Effector memory CD4-positive, alpha-beta T cell (primary cell): ENCODE measurements around the gene TBC1D3B.
"Not testable (repeated sequence)": the region's sequence is repeated elsewhere in the genome, so short reads cannot be mapped to it uniquely, and the experiment has no call there.

Source experiments
- DNase-seq, 3 donors: peaks; one replicate each; pipeline ENCODE4 v3.0.0-alpha.2; 2020
- H3K27ac ChIP-seq: 2 replicates; pipeline ENCODE4 v1.7.0; 2013; ENCODE audit warnings: mild to moderate bottlenecking, low read length, moderate library complexity; ENCODE audit not compliant: insufficient read depth, poor library complexity, severe bottlenecking
- H3K27me3 ChIP-seq: replicated peaks from 2 replicates; pipeline ENCODE4 v1.7.0; 2013; ENCODE audit warnings: mild to moderate bottlenecking, low read length; ENCODE audit not compliant: insufficient read depth, control insufficient read depth, poor library complexity, severe bottlenecking
- H3K36me3 ChIP-seq: 2 replicates; pipeline ENCODE4 v1.7.0; 2013; ENCODE audit warnings: mild to moderate bottlenecking, low read length, moderate library complexity; ENCODE audit not compliant: control insufficient read depth, insufficient read depth
- H3K4me1 ChIP-seq: 2 replicates; pipeline ENCODE4 v1.7.0; 2013; ENCODE audit warnings: low read length, mild to moderate bottlenecking; ENCODE audit not compliant: control insufficient read depth, insufficient read depth, poor library complexity, severe bottlenecking
- H3K4me3 ChIP-seq: 2 replicates; pipeline ENCODE4 v1.7.0; 2013; ENCODE audit warnings: low read length, low read depth, mild to moderate bottlenecking; ENCODE audit not compliant: insufficient read depth, poor library complexity, severe bottlenecking
- H3K9me3 ChIP-seq: 2 replicates; pipeline ENCODE4 v1.7.0; 2013; ENCODE audit warnings: mild to moderate bottlenecking, low read length, moderate library complexity; ENCODE audit not compliant: control insufficient read depth

TBC1D3B gene

GRCh38 chr17:36189993-36190392 lies 13.6 kb upstream of the TBC1D3B start:
- H3K9me3 ChIP-seq, H3K4me1 ChIP-seq, H3K27ac ChIP-seq, H3K4me3 ChIP-seq, H3K27me3 ChIP-seq, H3K36me3 ChIP-seq, DNase-seq: not testable (repeated sequence)

- H3K27me3 ChIP-seq: peaks cover 9% of the 10 kb centered on the region
- no peak overlapping the region for H3K27ac ChIP-seq
- H3K4me3 ChIP-seq: no peak overlapping the region
- DNase-seq: no peak
- H3K36me3 ChIP-seq: no peaks in the 10 kb centered on the region
- no peaks in the 10 kb centered on the region for H3K4me1 ChIP-seq
- H3K9me3 ChIP-seq: no peaks in the 10 kb centered on the region
Measured at GRCh38 chr17:36188891-36189306, 12.5 kb upstream of the TBC1D3B start.

- not testable (repeated sequence) for H3K9me3 ChIP-seq, H3K36me3 ChIP-seq, DNase-seq, H3K4me3 ChIP-seq, H3K27ac ChIP-seq, H3K4me1 ChIP-seq
- H3K27me3 ChIP-seq: peaks cover 16% of the 10 kb centered on the region
Measured at GRCh38 chr17:36187943-36188665, 11.7 kb upstream of the TBC1D3B start.

DNA sequence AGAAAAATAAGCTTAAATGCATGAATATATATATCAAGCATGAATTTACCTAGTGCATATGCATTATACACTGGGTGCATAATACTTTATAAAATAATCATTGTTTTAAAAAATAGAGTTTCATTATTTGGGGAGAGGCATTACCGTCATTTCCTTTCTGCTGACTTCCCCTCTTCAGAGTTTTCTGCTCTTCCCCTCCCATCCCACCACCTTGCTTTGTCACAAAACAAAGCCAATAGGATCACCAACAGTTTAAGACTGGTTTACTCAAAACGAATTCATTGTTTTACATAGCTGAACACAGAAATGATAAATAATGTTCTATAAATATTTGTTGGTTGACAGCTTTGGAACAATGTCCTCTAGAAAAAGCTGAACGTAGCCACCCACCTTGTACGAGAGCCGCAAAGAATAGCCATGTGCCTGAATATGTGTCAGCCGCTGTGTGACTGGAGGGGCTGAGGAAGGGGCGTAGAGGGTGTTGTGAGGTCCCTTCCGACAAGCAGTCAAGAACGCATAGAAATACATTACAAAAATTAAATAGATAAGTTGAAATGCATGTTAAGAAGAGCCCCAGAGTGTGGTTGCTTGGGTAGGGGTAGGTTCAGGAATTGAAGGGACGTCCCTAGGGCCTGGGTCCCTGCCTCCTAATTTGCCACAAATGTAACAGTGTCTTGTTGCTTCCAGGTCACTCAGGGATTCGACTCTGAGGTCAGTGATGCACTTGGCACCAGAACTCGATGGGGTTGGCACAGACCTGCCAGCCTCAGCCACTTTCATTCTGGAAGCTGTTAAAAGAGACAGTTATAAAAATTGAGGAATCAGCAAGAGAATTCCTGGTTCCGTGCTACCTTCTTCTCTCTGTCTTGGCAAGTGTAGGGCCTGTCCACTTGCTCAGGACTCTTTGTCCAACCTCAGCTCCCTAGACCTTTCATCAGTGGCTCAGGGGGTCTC lies 10.7 kb upstream of the TBC1D3B start:
- not testable (repeated sequence) for H3K27ac ChIP-seq, H3K4me3 ChIP-seq, H3K36me3 ChIP-seq, H3K9me3 ChIP-seq, H3K4me1 ChIP-seq, DNase-seq
- peaks cover 16% of the 10 kb centered on the region for H3K27me3 ChIP-seq

GRCh38 chr17:36185416-36185815 lies 9.0 kb upstream of the TBC1D3B start:
- no peaks in the 10 kb centered on the region for H3K36me3 ChIP-seq
- no peak overlapping the region for H3K4me3 ChIP-seq

GRCh38 chr17:36184023-36184765 lies 7.8 kb upstream of the TBC1D3B start:
- no peak overlapping the region for H3K4me3 ChIP-seq
- H3K4me1 ChIP-seq: no peaks in the 10 kb centered on the region
- H3K27ac ChIP-seq: no peak overlapping the region

More at GRCh38 chr17:36185416-36185815, 9.0 kb upstream of the TBC1D3B start:
- Histone ChIP-seq H3K9me3 (no peaks in the 10 kb centered on the region), H3K4me1 (no peaks in the 10 kb centered on the region), H3K27me3 (peaks cover 16% of the 10 kb centered on the region), H3K27ac (no peak overlapping the region)
- DNase-seq: no peak

DNA sequence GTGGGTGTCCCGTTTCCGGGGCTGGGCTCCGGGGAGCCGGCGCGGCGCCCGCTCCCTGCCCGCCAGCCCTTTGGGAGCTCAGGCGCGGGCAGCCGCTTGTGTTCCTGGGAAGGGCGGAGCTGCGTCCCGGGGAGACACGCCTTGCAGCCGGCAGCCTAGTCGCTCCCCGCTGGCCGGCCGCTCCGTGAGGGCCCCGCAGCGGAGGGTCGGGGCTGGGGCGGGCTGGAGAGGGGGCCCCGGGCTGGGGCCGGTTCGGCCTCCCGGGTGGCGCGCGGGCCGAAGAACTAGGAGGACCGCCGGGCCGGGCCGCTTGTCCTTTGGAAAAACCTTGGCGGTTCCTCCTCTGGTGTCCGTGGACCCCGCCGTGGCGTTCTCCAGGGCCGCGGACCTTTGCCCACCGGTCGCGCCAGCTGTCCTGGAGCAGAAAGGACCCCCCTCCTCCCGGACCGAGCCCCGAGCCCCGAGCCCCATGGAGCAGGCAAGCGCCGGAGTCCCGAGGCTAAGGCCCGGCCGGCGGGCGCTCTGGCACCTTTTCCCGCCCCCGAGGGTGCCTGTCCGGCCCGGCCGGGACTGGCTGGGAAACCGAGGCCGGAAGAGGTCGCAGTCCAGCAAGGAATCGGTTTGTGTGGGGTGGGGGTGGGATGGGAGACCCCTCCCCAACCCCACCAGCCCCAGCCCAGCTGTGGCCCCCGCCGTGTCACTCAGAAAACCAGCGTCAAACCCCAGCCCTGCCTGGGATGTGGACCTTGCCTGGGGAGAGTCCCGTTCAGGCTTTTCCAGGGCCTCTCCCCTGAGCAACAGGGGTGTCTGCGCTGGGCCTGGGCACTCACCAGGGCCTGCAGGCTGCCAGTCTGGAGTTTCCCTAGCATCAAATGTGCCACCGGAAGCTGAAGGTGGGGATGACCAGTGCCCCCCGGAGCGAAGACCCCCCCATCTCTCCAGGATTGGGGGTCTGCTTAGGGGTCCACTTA lies 6.8 kb upstream of the TBC1D3B start:
- H3K27me3 ChIP-seq: peaks cover 16% of the 10 kb centered on the region
- DNase-seq: no peak
- no peaks in the 10 kb centered on the region for H3K36me3 ChIP-seq
- H3K4me3 ChIP-seq: no peak overlapping the region
- no peak overlapping the region for H3K27ac ChIP-seq
- H3K4me1 ChIP-seq: no peaks in the 10 kb centered on the region
- no peaks in the 10 kb centered on the region for H3K9me3 ChIP-seq

More at GRCh38 chr17:36184023-36184765, 7.8 kb upstream of the TBC1D3B start:
- no peaks in the 10 kb centered on the region for H3K9me3 ChIP-seq
- DNase-seq: no peak
- H3K36me3 ChIP-seq: no peaks in the 10 kb centered on the region
- H3K27me3 ChIP-seq: peaks cover 16% of the 10 kb centered on the region

DNA sequence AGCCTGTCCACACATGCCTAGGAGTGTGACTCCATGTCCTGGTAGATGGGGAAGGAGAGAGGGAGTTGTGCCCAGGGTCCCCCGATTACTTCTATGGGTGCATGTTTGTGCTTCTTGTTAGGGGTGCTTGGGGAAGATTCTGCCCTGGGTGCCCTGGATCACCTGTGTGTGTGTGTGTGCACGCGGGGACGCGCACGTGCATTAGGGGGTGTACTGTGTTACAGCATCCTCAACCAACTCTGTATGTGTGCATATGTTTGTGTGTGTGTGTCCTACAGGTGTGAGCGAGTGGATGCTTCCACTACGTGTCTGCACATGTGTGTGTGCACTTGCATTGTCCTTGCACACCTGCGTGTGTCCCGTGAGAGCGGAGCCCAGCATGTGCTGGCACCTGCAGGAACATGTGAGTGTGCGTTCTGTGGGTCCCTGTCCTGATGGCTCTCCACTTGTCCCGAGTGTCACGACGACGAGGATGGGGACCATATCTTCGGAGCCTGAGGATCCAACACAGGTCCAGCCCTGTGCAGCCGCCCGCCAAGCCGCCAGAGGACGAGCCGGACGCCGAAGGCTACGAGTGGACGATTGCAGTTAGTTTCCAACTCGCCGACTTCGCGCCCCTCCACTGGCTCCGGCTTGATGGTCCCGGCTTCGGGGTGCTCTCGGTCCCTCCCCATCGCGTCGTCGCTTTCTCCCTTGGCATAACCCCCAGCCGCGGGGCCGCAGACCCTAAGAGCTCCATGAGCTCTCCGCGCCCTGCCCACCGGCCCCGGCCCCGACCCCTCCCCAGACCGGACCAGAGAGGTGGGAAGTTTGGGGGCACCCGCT lies 6.0 kb upstream of the TBC1D3B start:
- no peak overlapping the region for H3K27ac ChIP-seq
- H3K9me3 ChIP-seq: no peaks in the 10 kb centered on the region
- no peak overlapping the region for H3K4me3 ChIP-seq
- H3K36me3 ChIP-seq: no peaks in the 10 kb centered on the region
- H3K27me3 ChIP-seq: peaks cover 16% of the 10 kb centered on the region
- H3K4me1 ChIP-seq: no peaks in the 10 kb centered on the region
- no peak for DNase-seq
